HG03565 (cell line): ENCODE measurements around the gene FTSJ3.

Source experiments
- ATAC-seq: cut with Tn5 transposase; IDR thresholded peaks from one replicate; pipeline ENCODE4 v1.9.1; 2021; ENCODE audit warnings: mild to moderate bottlenecking, moderate library complexity; ENCODE audit not compliant: unreplicated experiment

The FTSJ3 gene

GRCh38 chr17:63830904-63831491 is 3.5 kb upstream of the FTSJ3 start:
- no peak for ATAC-seq

DNA sequence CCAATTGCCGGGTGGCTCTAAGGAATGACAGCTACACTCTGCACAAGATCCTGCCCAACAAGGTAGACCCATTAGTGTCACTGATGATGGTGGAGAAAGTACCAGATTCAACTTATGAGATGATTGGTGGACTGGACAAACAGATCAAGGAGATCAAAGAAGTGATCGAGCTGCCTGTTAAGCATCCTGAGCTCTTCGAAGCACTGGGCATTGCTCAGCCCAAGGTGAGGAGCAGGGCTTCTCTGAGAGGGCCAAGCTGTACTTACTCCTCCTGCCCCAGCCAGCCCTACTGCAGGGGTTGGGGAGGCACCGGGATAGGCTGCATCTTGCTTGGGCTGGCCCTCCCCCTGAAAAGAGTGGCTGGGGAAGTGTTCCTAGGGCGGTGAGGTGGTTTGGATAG is 2.8 kb upstream of the FTSJ3 start:
- ATAC-seq = no peak

GRCh38 chr17:63828936-63829335 is 1.5 kb upstream of the FTSJ3 start:
- ATAC-seq = no peak

- ATAC-seq = no peak
These were observed 348 bp upstream of the FTSJ3 start for GRCh38 chr17:63827801-63828221.

DNA sequence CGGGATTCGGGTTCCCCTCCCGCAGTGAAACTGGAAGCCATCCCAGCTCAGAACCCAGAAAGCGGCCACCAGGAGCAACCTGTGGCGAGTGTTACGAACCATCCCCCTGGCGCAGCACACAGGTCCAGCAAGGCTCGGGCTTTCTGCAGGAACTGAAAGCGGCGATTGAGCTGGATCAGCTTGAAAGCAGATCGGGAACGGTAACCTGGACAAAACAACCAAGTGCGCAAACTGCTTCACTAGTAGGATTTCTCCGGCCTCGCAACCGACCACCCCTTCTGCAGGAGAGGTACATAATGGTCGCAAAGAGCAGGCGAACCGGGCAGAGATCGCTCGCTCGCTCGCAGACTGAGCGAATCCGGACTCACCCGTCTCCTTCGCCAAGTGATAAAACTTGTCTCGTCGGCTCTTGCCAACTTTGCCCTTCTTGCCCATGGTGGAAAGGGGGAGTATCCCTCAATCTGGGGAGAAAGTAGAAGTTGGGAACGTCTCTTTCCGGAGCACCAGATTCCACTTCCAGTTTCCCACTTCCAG is 928 bp downstream of the FTSJ3 start:
- ATAC-seq = no peak

GRCh38 chr17:63824362-63824761 is 3.1 kb downstream of the FTSJ3 start:
- ATAC-seq = no peak

DNA sequence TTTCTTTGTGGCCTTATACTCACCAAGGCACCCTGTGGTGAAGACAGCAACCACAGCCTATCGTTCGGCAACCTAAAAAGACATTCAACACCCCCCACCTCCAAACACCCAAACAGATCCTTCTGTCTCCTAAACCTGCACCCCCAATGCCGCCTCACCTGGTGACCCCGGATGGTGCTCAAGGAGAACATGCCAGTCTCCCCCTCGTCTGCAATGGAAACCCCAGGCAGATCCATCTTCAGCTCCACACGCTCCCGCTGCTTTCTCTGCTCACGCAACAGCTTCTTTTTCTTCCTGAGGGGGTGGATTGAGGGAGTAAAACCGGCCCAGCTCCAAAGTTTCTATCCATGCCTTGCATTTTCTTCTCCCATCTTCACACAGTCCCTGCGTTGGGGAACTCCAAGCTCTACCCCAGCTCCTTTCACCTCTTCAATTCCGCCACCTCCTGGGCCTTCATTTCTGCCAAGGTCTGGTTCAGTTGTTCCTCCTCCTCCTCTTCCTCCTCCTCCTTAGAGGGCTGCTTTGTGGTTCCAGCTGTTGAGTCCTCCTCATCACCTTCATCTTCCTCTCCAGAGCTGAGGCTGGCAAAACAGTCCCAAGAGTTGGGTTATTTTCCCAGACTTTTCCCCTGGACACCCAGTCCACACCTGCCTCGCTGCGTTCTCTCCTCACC is 3.7 kb downstream of the FTSJ3 start:
- no peak for ATAC-seq

DNA sequence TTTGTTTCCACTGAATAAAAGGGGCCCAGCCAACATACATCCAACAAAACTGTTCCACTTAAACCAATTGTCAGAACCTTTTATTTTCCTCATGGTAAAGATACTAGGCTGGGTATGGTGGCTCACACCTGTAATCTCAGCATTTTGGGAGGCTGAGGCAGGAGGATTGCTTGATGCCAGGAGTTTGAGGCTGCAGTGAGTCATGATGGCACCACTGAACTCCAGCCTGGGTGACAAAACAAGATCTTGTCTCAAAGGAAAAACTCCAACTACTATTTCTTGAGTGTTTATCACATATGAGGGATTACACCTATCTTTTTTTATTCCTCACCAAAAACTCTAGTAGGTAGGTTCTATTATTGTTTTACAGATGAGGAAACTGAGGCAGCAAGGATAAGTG is 4.9 kb downstream of the FTSJ3 start:
- no peak for ATAC-seq

DNA sequence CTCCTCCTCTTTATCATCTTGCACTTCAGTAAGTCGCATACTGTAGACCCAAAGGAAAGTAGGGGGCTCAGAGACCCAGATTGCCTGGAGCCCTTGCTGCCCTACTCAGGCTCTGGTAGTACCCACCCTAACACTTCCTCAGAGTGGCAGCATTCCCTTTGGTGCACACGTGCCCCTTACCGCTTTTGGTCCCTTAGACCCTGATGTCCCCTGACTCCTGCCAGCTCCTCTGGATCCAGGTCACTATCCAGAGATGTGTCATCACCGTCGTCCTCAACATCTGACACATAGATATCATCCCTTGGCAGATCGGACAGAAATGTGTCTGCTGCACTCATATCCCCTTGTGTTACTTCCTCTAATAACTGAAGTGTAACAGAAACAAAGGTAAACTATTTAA is 5.7 kb downstream of the FTSJ3 start:
- ATAC-seq = no peak

DNA sequence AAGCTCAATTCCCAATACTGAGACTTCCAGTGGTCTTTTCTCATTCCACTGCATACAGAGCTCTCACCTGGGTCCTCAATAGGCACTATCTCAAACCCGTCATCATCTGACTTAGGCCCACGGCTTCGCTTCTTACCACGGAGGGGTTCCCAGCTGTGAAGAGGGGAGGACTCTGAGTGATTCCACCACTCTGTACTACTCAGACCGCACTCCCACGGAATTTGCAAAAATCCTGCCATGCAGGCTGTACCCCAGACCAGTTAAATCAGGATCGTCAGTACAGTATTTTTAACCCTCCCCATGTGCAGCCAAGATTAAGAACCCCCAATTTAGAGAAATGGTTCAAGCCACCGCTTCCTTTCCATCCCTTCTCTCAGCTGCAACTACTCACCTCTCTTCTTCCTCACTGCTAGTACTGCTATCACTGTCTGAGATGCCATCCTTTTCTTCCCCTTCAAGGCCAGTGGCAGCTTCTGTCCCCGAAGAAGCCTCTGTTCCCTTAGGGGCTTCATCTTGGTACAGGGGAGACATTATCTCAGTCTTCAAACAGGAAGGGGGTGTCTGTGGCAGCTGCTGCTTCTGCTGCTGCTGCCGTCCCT is 6.4 kb downstream of the FTSJ3 start:
- no peak for ATAC-seq

DNA sequence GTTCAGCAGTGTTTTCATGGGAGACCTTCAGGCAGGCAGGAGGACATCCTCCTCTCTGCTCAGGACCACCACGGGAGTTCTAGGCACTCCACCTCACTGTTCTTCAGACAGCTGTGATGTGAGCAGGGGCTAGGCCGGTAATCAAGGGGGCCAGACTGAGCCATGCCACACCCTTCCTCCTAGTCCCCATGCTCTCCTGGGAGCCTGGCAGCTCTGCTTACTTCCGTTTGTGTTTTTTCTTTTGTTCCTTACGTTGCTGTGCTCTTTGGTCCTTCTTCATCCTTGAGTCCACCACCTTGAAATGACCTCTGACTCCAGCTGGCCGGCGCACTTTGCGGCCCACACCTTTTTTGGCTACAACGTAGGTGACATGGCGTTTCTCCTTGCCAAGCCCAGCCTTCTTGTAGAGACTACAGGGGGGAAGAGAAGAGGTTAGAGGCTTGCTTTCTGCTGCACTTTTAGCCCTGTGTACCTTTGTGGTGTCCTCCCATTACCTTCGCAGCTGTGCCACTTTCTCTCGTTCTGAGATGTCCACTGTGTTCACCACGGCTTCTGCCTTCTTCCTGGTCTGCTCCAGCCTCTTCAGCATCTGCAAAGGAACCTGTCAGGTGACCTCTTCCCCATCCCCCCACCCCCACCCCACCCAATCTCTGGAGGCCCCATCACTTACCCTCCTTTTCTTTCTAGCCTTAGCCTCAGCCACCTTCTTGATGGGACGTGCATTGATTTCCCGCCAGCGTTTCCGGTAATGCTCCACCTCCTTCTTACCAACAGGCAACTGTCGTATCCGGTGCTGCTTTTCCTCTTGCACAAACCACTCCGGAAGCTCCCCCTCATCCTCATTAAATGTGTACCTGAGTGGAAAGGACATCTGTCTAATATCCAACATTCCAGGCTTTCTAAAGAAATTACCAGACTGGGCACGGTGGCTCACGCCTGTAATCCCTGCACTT is 7.6 kb downstream of the FTSJ3 start:
- no peak for ATAC-seq

DNA sequence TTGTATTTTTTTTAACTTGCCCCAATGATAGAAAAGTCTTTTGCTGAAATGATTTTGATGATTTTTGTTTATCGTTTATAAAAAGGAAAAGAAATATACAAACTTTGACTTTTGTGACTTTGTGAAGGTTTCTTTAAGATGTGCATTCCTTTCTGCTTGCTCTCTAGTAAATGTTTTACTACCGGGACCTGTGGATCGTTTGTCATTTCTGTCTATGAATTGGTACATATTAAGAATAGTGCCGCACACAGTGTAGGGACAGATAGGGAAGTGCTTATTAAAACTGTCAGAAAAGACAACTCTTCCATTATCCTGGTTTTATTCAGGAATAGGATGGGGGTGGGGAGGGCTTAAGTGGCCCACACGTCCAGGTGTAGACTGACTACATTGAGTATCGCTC is 8.3 kb downstream of the FTSJ3 start:
- no peak for ATAC-seq

GRCh38 chr17:63817736-63818385 is 9.6 kb downstream of the FTSJ3 start:
- no peak for ATAC-seq

DNA sequence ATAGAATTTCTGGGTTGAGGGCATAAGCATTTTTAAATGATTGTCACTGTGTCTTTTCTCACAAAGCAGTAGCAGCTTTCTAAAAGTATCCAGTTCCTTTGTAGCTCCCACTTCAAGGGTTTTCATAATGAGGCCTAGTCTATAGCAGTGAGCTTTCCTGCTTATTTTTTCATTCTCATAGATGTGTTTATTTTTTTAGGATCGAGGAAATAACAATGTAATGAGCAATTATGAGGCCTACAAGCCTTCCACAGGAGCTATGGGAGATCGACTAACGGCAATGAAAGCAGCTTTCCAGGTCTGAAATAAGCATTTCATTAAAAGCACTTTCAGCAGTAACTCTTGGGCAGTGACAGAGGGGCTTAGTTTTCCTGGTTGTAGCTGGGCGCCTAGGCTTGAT is 10.8 kb downstream of the FTSJ3 start:
- no peak for ATAC-seq

DNA sequence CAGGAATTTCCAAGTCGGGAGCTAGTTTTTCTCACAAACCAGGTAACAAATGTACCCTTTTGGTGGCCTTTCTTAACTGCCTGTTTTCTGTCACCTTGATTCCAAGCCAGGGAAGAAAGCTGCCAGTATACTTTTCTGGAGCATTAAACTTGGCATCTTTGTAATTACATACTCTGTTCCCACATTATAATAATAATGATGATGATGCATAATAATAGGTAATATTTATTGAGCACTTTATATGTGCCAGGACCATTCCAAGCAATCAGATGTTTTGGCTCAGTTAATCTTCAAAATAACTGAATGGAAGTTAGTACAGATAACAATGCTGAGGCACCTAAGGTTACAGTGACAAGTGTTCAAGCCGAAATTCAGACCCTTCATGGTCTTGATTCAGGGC is 11.3 kb downstream of the FTSJ3 start:
- ATAC-seq = no peak

- no peak for ATAC-seq
These were observed 17.5 kb downstream of the FTSJ3 start for GRCh38 chr17:63809970-63810369.

GRCh38 chr17:63805591-63805990 is 21.9 kb downstream of the FTSJ3 start:
- ATAC-seq = no peak

DNA sequence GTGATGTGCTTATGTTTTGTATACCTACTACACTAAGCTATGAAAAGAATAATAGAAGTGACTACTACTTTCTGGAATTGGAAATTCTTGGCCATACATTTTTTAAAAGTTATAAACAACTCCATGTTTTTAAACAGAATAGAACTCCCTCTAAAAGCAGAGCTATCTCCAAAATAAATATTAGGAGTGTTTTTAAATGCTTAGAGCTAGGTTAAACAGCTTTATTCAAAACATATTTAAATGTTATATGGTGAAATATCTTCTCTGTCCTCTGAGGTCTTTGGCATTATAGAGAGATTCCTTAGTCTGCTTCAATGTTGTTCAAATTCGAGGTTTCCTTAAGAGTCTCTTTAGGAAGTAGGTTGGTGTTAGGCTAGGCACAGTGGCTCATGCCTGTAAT is 23.1 kb downstream of the FTSJ3 start:
- no peak for ATAC-seq

GRCh38 chr17:63800783-63801182 is 26.7 kb downstream of the FTSJ3 start:
- ATAC-seq = no peak

GRCh38 chr17:63798572-63799106 is 28.8 kb downstream of the FTSJ3 start:
- ATAC-seq = no peak
